Vagina (tissue), 2 donors: ENCODE data around the gene PRUNE2. TPM values are rescaled to one million over a fixed set of nuclear protein-coding genes. Genes with fewer than 3 reads are reported as not detected.

Source experiments
- DNase-seq, 2 donors: peaks; one replicate each; pipeline ENCODE4 v3.0.0-alpha.2; 2017; ENCODE audit errors: extremely low spot score in 2 of 2
- H3K27ac ChIP-seq: fragments of 200-600 bp; sonication (generic); one replicate; pipeline ENCODE4 v1.5.1; 2019
- H3K27me3 ChIP-seq: fragments of 200-600 bp; sonication (generic); one replicate; pipeline ENCODE4 v1.5.1; 2019
- H3K36me3 ChIP-seq, 2 donors: fragments of 200-600 bp; sonication (generic); one replicate each; pipeline ENCODE4 v1.5.1; 2017 to 2019
- H3K4me1 ChIP-seq: fragments of 200-600 bp; sonication (generic); one replicate; pipeline ENCODE4 v1.5.1; 2019
- H3K4me3 ChIP-seq, 2 donors: fragments of 200-600 bp; sonication (generic); 1 replicate in 1 of 2; 2 replicates in 1 of 2; pipeline ENCODE4 v1.5.1; 2016 to 2019
- H3K9me3 ChIP-seq: fragments of 200-600 bp; sonication (generic); one replicate; pipeline ENCODE4 v1.5.1; 2019
- POLR2A ChIP-seq, 2 donors: fragments of 450-650 bp; IDR thresholded peaks; one replicate each; pipeline ENCODE4 v1.6.1; 2017; ENCODE audit warnings: antibody characterized with exemption in 2 of 2, mild to moderate bottlenecking in 2 of 2, moderate library complexity in 2 of 2
- POLR2AphosphoS5 ChIP-seq, 2 donors: sonication (generic); formaldehyde crosslinking; IDR thresholded peaks; one replicate each; pipeline ENCODE4 v1.9.0; 2017; ENCODE audit warnings: antibody characterized with exemption in 2 of 2, mild to moderate bottlenecking in 2 of 2, low read depth in 1 of 2; ENCODE audit not compliant: insufficient read depth in 1 of 2
- intact Hi-C: fragments of 100-400 bp; cut with DNase I; formaldehyde crosslinking; loops from one replicate; pipeline ENCODE4 v1.15.1; 2023
- total RNA-seq: library from RNA; depleted of rRNA; stranded (reverse); fragments of >200 nt; gene quantifications from one replicate; pipeline ENCODE4 v1.2.3, GENCODE V29; 2016
- TF ChIP-seq, protein P1 (sequence below), 3 experiments: fragments of 450-650 bp in 2 of 3; fragments of 200-600 bp in 1 of 3; sonication (generic) in 1 of 3; IDR thresholded peaks; one replicate each; pipeline ENCODE4 v1.5.1; 2017 to 2019; ENCODE audit warnings: antibody characterized with exemption in 3 of 3, mild to moderate bottlenecking in 2 of 3, moderate library complexity in 2 of 3

Gene PRUNE2
- total RNA-seq, 1 donor from 2014 or later = 75.6 TPM

DNA sequence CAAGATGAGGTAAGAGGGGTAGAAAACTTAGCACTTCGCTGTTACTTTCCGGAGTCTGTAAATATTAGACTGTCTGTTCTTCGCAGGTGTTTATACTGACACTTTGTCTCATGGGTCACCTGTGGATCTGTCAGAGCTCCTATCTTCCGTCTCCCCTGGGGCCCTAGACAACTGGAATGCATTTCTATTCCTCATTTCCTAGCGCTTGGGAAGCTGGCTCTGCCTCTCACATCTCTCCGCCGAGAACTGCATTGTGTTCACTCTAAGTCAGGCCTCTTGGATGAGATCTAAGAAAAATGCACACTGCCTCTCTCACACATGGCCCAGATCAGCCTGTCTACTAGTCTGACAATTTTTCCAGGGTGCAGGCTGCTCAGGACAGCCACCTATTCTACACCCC lies 102.2 kb downstream of the PRUNE2 start:
- TF ChIP-seq POLR2AphosphoS5 (IDR thresholded peaks at IDR 0.05; ENCODE audit: insufficient read depth in 1 of 2, low read depth in 1 of 2) (no peak), POLR2A (IDR thresholded peaks at IDR 0.05) (no peak)
- TF ChIP-seq, protein P1, sequence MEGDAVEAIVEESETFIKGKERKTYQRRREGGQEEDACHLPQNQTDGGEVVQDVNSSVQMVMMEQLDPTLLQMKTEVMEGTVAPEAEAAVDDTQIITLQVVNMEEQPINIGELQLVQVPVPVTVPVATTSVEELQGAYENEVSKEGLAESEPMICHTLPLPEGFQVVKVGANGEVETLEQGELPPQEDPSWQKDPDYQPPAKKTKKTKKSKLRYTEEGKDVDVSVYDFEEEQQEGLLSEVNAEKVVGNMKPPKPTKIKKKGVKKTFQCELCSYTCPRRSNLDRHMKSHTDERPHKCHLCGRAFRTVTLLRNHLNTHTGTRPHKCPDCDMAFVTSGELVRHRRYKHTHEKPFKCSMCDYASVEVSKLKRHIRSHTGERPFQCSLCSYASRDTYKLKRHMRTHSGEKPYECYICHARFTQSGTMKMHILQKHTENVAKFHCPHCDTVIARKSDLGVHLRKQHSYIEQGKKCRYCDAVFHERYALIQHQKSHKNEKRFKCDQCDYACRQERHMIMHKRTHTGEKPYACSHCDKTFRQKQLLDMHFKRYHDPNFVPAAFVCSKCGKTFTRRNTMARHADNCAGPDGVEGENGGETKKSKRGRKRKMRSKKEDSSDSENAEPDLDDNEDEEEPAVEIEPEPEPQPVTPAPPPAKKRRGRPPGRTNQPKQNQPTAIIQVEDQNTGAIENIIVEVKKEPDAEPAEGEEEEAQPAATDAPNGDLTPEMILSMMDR (IDR thresholded peaks at IDR 0.05) = no peak
- no peaks in the 10 kb centered on the region for H3K4me1 ChIP-seq
- no peaks in the 10 kb centered on the region for H3K27me3 ChIP-seq
- no peak for DNase-seq
- intact Hi-C loops = no loop called here
- H3K27ac ChIP-seq = no peak overlapping the region
- no peaks in the 10 kb centered on the region for H3K36me3 ChIP-seq
- no peak overlapping the region for H3K4me3 ChIP-seq
- H3K9me3 ChIP-seq = no peaks in the 10 kb centered on the region

DNA sequence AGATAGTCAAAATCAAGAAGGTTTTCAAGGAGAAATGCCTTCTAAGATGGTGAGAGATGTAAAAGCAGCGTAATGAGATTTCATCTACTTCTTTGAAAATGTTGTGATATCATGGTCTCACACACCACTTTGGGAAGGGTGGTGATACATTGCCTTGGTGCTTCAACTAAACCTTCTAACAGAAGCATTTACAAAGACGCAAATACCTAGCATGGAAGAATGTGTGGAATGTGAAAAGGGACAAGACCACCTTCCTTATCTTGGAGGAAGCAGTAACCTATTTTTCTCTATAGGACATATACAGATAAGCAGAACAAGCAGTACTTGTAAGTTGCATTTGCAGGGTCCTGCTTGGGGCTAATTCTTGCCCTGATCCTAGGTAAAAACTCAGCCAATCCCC lies 102.8 kb downstream of the PRUNE2 start:
- no peaks in the 10 kb centered on the region for H3K4me1 ChIP-seq
- intact Hi-C loops = no loop called here
- DNase-seq = no peak
- no peaks in the 10 kb centered on the region for H3K9me3 ChIP-seq
- H3K27me3 ChIP-seq = no peaks in the 10 kb centered on the region
- no peak overlapping the region for H3K4me3 ChIP-seq
- H3K27ac ChIP-seq = no peak overlapping the region
- TF ChIP-seq, protein P1 (IDR thresholded peaks at IDR 0.05) = no peak
- no peak for TF ChIP-seq POLR2A (IDR thresholded peaks at IDR 0.05)
- no peak for TF ChIP-seq POLR2AphosphoS5 (IDR thresholded peaks at IDR 0.05; ENCODE audit: insufficient read depth in 1 of 2, low read depth in 1 of 2)
- H3K36me3 ChIP-seq = no peaks in the 10 kb centered on the region

DNA sequence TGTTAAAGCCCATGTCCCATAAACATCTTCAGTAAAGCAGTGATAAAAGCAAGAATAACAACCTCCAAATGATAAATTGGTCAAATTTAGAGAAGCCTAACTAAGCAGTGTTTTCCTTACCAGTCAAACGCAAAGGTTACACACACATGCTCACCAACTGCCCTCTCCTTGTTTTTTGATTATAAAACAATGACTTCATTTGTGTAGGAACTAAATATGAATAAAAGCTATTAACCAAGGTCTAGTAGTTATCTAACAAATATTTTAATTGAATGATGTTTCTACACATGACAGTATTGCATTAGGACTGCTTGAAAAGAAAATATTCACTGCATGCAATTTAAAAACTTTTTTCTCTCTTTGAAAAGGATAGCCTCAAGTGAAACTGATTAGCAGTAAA lies 105.0 kb downstream of the PRUNE2 start:
- Histone ChIP-seq H3K9me3 (no peaks in the 10 kb centered on the region), H3K27me3 (no peaks in the 10 kb centered on the region), H3K4me1 (no peaks in the 10 kb centered on the region), H3K27ac (no peak overlapping the region), H3K4me3 (no peak overlapping the region), H3K36me3 (no peaks in the 10 kb centered on the region)
- TF ChIP-seq POLR2AphosphoS5 (IDR thresholded peaks at IDR 0.05; ENCODE audit: insufficient read depth in 1 of 2, low read depth in 1 of 2) = no peak
- DNase-seq = no peak
- intact Hi-C loops = no loop called here

DNA sequence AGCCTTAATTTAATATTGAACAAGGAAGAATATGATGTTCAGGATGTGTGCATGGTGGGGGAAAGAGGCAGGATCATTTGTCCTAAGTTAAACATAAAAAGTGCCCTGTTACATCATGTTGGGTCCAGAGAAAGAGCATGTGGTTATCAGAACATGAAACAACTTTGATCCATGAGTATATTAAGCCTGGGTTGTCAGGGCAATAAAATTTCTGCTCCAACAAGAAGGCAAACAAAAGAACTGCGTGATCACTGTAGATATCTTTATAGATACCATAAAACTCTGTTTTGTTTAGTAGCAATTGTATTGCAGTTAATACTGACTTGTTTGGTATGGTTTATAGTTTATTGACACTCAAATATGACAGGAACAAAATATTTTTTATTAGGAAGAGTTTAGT lies 106.4 kb downstream of the PRUNE2 start:
- no peaks in the 10 kb centered on the region for H3K9me3 ChIP-seq
- no peaks in the 10 kb centered on the region for H3K27me3 ChIP-seq
- TF ChIP-seq, protein P1 (IDR thresholded peaks at IDR 0.05) = no peak
- TF ChIP-seq POLR2A (IDR thresholded peaks at IDR 0.05) (no peak), POLR2AphosphoS5 (IDR thresholded peaks at IDR 0.05; ENCODE audit: insufficient read depth in 1 of 2, low read depth in 1 of 2) (no peak)
- no peak for DNase-seq
- no peak overlapping the region for H3K4me3 ChIP-seq
- no peaks in the 10 kb centered on the region for H3K36me3 ChIP-seq
- no peak overlapping the region for H3K27ac ChIP-seq
- intact Hi-C loops = no loop called here
- no peaks in the 10 kb centered on the region for H3K4me1 ChIP-seq

DNA sequence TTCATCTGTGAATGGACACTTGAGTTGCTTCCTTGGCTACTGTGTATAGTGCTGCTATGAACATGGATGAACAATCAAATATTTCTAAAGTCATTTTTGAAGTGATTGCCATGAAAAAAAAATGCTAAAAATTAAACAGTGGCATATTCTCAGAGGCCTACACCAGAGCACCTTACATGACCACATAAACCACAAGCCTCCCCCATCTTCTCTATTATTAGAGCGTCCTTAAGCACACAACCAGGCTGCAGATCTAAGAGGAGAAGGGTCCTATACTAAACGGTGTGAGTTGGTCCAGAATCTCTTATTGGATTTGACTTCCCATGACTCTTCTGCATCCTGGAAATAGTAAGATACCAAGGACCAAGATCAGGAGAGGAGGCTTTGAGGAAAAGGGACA lies 107.4 kb downstream of the PRUNE2 start:
- H3K27ac ChIP-seq = no peak overlapping the region
- intact Hi-C loops = no loop called here

More for the DNA sequence above, 107.4 kb downstream of the PRUNE2 start:
- Histone ChIP-seq H3K4me1 (no peaks in the 10 kb centered on the region), H3K9me3 (no peaks in the 10 kb centered on the region), H3K27me3 (no peaks in the 10 kb centered on the region), H3K36me3 (no peaks in the 10 kb centered on the region), H3K4me3 (no peak overlapping the region)
- no peak for DNase-seq
- TF ChIP-seq, protein P1 (IDR thresholded peaks at IDR 0.05) = no peak
- no peak for TF ChIP-seq POLR2A (IDR thresholded peaks at IDR 0.05)
- no peak for TF ChIP-seq POLR2AphosphoS5 (IDR thresholded peaks at IDR 0.05; ENCODE audit: insufficient read depth in 1 of 2, low read depth in 1 of 2)
